Natural killer cell (primary cell): ENCODE data around the gene TSPOAP1. TPM values are rescaled to one million over a fixed set of nuclear protein-coding genes. Genes with fewer than 3 reads are reported as not detected.

Experiments used
- ATAC-seq, 3 donors: fragments of 150-1000 bp in 2 of 3; fragments of 200-7000 bp in 1 of 3; cut with Tn5 transposase; 1 replicate in 1 of 3; 2 replicates in 2 of 3; pipeline ENCODE4 v1.10.0; 2021; ENCODE audit warnings: mild to moderate bottlenecking in 2 of 3, moderate library complexity in 2 of 3
- DNase-seq, 2 donors: peaks; one replicate each; pipeline versions ENCODE4 v3.0.0 to v3.0.0-alpha.2; 2013 to 2021; ENCODE audit warnings: mixed read lengths in 1 of 2
- H3K27ac ChIP-seq: one replicate; pipeline ENCODE4 v1.5.1; 2013; ENCODE audit warnings: mild to moderate bottlenecking, low read length
- H3K27me3 ChIP-seq: one replicate; pipeline ENCODE4 v1.6.1; 2013; ENCODE audit warnings: low read length; ENCODE audit not compliant: control insufficient read depth, insufficient read depth
- H3K36me3 ChIP-seq: one replicate; pipeline ENCODE4 v1.6.1; 2013; ENCODE audit warnings: low read length; ENCODE audit not compliant: control insufficient read depth, insufficient read depth
- H3K4me1 ChIP-seq: one replicate; pipeline ENCODE4 v1.6.1; 2013; ENCODE audit warnings: low read length; ENCODE audit not compliant: control insufficient read depth, insufficient read depth
- H3K4me3 ChIP-seq: one replicate; pipeline ENCODE4 v1.5.1; 2013; ENCODE audit warnings: low read length
- H3K9me3 ChIP-seq: one replicate; pipeline ENCODE4 v1.6.1; 2013; ENCODE audit warnings: low read length; ENCODE audit not compliant: control insufficient read depth, insufficient read depth
- H3K27ac Mint-ChIP-seq, 2 donors: one replicate each; pipeline ENCODE4 v1.8.0; 2022; ENCODE audit warnings: mild to moderate bottlenecking in 2 of 2, mixed read lengths in 2 of 2, moderate library complexity in 1 of 2
- H3K27me3 Mint-ChIP-seq, 2 donors: one replicate each; pipeline ENCODE4 v1.8.0; 2022; ENCODE audit warnings: low read depth in 2 of 2, mixed read lengths in 2 of 2
- H3K36me3 Mint-ChIP-seq: one replicate; pipeline ENCODE4 v1.8.0; 2022; ENCODE audit warnings: mixed read lengths
- H3K4me1 Mint-ChIP-seq, 2 donors: one replicate each; pipeline ENCODE4 v1.8.0; 2022; ENCODE audit warnings: mixed read lengths in 2 of 2
- H3K4me3 Mint-ChIP-seq: one replicate; pipeline ENCODE4 v1.8.0; 2022; ENCODE audit warnings: mild to moderate bottlenecking, moderate library complexity, mixed read lengths
- H3K9me3 Mint-ChIP-seq, 2 donors: one replicate each; pipeline ENCODE4 v1.8.0; 2022; ENCODE audit warnings: mixed read lengths in 2 of 2
- WGBS: methylation state at CpG from one replicate; pipeline ENCODE4 v1.1.7; 2013; ENCODE audit warnings: missing lambda C conversion rate; ENCODE audit not compliant: insufficient coverage; 5-methylcytosine and 5-hydroxymethylcytosine counted together
- intact Hi-C: fragments of 100-400 bp; cut with micrococcal nuclease; formaldehyde crosslinking; loops from one replicate; pipeline ENCODE4 v1.14.2; 2022
- total RNA-seq, 4 donors: library from RNA; stranded (reverse); fragments of 120-200 nt in 1 of 4; gene quantifications; one replicate each; pipeline versions ENCODE4 v1.2.3 to v1.2.4, GENCODE V29; 2013 to 2022
- TF ChIP-seq, protein P1 (sequence below): fragments of 200-600 bp; IDR thresholded peaks from one replicate; pipeline ENCODE4 v1.8.0; 2022; ENCODE audit warnings: antibody characterized with exemption

Gene TSPOAP1
- total RNA-seq, 3 donors from 2014 or later (not counting 1 experiment from before 2014, with no cell fraction given): 176 to 282 (median 246) TPM

DNA sequence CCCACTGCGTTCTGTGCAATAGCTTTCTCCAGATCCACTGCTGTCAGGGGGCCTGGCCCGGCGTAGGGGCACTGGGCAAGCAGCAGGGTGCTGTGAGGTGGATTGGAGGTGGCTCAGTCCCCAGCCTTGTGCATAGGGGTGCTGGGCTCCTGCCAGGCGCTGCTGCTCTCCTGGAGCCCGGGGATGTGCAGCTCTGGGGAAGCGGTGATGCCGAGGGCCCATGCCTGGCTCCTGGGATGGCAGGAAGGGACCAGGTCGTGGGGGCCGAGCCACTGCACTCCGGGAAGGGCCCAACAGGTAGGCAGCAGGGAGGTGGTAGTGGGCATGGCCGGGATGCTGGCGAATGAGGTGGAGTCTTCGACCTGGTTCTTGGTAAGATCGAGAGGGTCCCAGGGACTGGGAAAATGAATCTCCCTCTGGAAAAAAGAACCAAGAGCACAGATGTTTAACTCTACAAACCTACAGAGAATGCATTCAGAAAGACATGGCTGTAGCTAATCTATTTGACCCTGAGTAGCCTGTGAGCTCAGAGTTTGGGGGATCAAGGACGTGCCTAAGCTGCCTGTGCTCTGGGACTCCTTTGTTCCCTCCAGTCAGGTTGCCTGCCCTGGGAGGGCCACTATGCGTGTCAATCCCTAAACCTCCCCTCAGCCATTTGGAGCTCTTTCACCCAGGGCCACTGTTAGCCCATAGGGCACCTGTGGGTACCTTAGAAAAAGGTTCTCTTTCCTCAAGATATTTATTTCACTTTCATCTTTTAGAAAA, 30.0 kb upstream of the TSPOAP1 start:
- H3K36me3 Mint-ChIP-seq: no peaks in the 10 kb centered on the region
- H3K27ac ChIP-seq: no peak overlapping the region
- WGBS: 93% methylated on average over 16 of the region's 16 CpGs
- H3K4me1 ChIP-seq: no peaks in the 10 kb centered on the region
- H3K9me3 ChIP-seq: no peaks in the 10 kb centered on the region
- H3K9me3 Mint-ChIP-seq: no peaks in the 10 kb centered on the region
- H3K4me1 Mint-ChIP-seq: peaks cover 19 to 21% of the 10 kb centered on the region in 2 donors
- no peak overlapping the region for H3K4me3 ChIP-seq
- H3K27me3 ChIP-seq: no peaks in the 10 kb centered on the region
- ATAC-seq (peak in 1 of 3 donors; percentile 4), DNase-seq (no peak)
- H3K27me3 Mint-ChIP-seq: no peaks in the 10 kb centered on the region
- TF ChIP-seq, protein P1, sequence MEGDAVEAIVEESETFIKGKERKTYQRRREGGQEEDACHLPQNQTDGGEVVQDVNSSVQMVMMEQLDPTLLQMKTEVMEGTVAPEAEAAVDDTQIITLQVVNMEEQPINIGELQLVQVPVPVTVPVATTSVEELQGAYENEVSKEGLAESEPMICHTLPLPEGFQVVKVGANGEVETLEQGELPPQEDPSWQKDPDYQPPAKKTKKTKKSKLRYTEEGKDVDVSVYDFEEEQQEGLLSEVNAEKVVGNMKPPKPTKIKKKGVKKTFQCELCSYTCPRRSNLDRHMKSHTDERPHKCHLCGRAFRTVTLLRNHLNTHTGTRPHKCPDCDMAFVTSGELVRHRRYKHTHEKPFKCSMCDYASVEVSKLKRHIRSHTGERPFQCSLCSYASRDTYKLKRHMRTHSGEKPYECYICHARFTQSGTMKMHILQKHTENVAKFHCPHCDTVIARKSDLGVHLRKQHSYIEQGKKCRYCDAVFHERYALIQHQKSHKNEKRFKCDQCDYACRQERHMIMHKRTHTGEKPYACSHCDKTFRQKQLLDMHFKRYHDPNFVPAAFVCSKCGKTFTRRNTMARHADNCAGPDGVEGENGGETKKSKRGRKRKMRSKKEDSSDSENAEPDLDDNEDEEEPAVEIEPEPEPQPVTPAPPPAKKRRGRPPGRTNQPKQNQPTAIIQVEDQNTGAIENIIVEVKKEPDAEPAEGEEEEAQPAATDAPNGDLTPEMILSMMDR: no peak
- H3K4me3 Mint-ChIP-seq: no peak overlapping the region
- intact Hi-C loops: no loop called here
- peaks cover 6% of the 10 kb centered on the region for H3K36me3 ChIP-seq
- H3K27ac Mint-ChIP-seq: no peak overlapping the region

DNA sequence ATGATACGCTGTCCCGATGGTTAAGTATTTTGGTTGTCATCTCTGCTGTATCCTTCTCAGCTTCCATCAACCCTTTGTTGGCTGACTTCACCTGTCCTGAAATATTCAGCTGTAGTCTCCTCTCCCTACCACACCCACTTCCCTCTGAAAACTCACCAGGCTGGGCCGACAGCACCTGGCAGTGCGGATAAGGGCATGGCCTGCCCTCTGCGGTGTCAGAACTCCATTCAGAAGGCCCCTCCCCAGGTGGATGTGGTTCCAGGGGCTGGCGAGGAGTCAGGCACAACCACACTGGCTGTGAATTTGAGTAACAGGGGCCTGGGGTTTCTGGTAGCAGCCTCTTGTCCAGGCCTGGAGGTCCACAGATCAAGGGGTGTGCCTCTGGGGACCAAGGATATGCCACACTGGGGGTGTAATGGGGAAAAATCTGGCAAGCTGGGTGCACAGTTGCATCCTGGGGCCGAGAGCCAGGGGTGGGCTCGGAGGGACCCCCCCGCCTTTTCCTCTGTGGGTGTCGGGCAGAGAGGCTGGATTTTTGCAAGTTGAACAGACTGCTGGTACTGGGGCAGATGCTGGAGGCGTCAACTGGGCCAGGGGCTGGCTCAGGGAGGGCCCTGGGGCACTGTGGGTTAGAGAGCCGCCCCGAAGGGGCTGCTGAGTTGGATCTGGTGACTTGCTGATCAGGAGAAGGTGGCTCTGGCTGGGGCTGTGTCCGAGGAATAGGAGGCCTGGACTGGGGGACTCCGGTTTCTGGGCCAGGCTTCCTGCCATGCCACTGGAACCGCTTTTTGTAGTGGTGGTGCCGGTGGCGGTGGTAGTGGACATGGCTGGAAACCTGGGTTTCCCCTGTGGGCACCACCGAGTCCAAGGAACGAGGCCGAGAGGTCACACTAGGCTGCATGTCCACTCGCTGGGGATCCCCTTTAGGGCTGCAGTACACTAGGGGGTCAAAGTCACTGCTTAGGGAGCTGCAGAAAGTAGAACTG, 29.0 kb upstream of the TSPOAP1 start:
- H3K4me1 Mint-ChIP-seq: peaks cover 28 to 29% of the 10 kb centered on the region in 2 donors
- no peak overlapping the region for H3K4me3 ChIP-seq

DNA sequence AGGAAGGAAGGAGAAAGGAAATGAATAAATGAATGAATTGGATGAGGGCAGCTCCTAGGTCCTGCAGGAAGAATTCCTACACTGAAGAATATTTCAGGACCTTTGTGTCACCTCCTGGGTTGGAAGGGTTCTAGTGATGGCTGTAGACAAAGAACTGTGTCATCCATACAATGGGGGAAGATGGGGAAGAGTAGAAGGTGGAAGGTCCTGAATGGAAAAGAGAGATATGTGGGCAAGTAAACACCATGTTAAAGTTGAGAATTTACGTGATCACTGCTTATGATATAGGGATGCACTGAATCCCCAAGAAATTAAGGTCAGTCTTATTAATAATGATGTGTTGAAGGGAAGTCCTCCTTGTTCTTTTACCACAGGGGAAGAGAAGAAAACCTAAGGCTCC, 27.6 kb upstream of the TSPOAP1 start:
- peaks cover 38 to 39% of the 10 kb centered on the region in 2 donors for H3K4me1 Mint-ChIP-seq
- ATAC-seq (no peak), DNase-seq (no peak)
- TF ChIP-seq, protein P1: no peak
- H3K4me1 ChIP-seq: peaks cover 16% of the 10 kb centered on the region
- H3K36me3 Mint-ChIP-seq: no peaks in the 10 kb centered on the region
- H3K4me3 Mint-ChIP-seq: no peak overlapping the region
- no peaks in the 10 kb centered on the region for H3K27me3 ChIP-seq
- no peaks in the 10 kb centered on the region for H3K27me3 Mint-ChIP-seq
- H3K4me3 ChIP-seq: no peak overlapping the region
- H3K9me3 Mint-ChIP-seq: no peaks in the 10 kb centered on the region
- H3K27ac ChIP-seq: no peak overlapping the region
- intact Hi-C loops: no loop called here
- WGBS: 93% methylated on average over 1 of the region's 1 CpG
- H3K36me3 ChIP-seq: peaks cover 7% of the 10 kb centered on the region
- peak overlapping the region; percentile 26 to 97 for H3K27ac Mint-ChIP-seq
- H3K9me3 ChIP-seq: no peaks in the 10 kb centered on the region

More for the DNA sequence above, 29.0 kb upstream of the TSPOAP1 start:
- intact Hi-C loops: no loop called here
- H3K9me3 Mint-ChIP-seq: no peaks in the 10 kb centered on the region
- no peak overlapping the region for H3K4me3 Mint-ChIP-seq
- Histone ChIP-seq H3K36me3 (peaks cover 6% of the 10 kb centered on the region), H3K4me1 (peaks cover 5% of the 10 kb centered on the region), H3K27me3 (no peaks in the 10 kb centered on the region), H3K27ac (no peak overlapping the region), H3K9me3 (no peaks in the 10 kb centered on the region)
- ATAC-seq (no peak), DNase-seq (no peak)
- no peak overlapping the region for H3K27ac Mint-ChIP-seq
- TF ChIP-seq, protein P1: no peak
- H3K36me3 Mint-ChIP-seq: no peaks in the 10 kb centered on the region
- no peaks in the 10 kb centered on the region for H3K27me3 Mint-ChIP-seq
- WGBS: 97% methylated on average over 22 of the region's 22 CpGs
